HG03097 (cell line): ENCODE results near the gene TXNDC5.
A peak's percentile ranks its signal among the peaks of the same experiment; 100 is the strongest.

Source experiments
- ATAC-seq: cut with Tn5 transposase; IDR thresholded peaks from one replicate; pipeline ENCODE4 v1.9.1; 2021; ENCODE audit not compliant: unreplicated experiment, low FRiP score

Gene TXNDC5

GRCh38 chr6:7910654-7911344, at the start of gene TXNDC5:
TSS of gene TXNDC5 (minus strand) at chr6:7910788. CDS start at chr6:7910776, 12 bp downstream.
- peak; percentile 64 for ATAC-seq

GRCh38 chr6:7960141-7960540, 49.6 kb upstream of the TXNDC5 start:
- no peak for ATAC-seq

GRCh38 chr6:7959453-7959852, 48.9 kb upstream of the TXNDC5 start:
- ATAC-seq, result no peak

GRCh38 chr6:7958464-7958863, 47.9 kb upstream of the TXNDC5 start:
- no peak for ATAC-seq

- no peak for ATAC-seq
Measured at GRCh38 chr6:7956257-7956656, 45.7 kb upstream of the TXNDC5 start.

- no peak for ATAC-seq
Measured at GRCh38 chr6:7954477-7955200, 44.1 kb upstream of the TXNDC5 start.

GRCh38 chr6:7953753-7954152, 43.2 kb upstream of the TXNDC5 start:
- no peak for ATAC-seq

GRCh38 chr6:7939864-7940228, 29.3 kb upstream of the TXNDC5 start:
- ATAC-seq, result no peak

GRCh38 chr6:7939184-7939863, 28.7 kb upstream of the TXNDC5 start:
- no peak for ATAC-seq

- ATAC-seq, result no peak
Measured at GRCh38 chr6:7938562-7939183, 28.1 kb upstream of the TXNDC5 start.

- peak; percentile 92 for ATAC-seq
Measured at GRCh38 chr6:7933794-7934193, 23.2 kb upstream of the TXNDC5 start.

GRCh38 chr6:7932625-7933024, 22.0 kb upstream of the TXNDC5 start:
- no peak for ATAC-seq

- no peak for ATAC-seq
Measured at GRCh38 chr6:7924867-7925266, 14.3 kb upstream of the TXNDC5 start.

GRCh38 chr6:7922596-7922995, 12.0 kb upstream of the TXNDC5 start:
- ATAC-seq, result no peak

- ATAC-seq, result no peak
Measured at GRCh38 chr6:7921632-7922092, 11.1 kb upstream of the TXNDC5 start.

GRCh38 chr6:7921046-7921445, 10.5 kb upstream of the TXNDC5 start:
- ATAC-seq, result no peak

GRCh38 chr6:7920425-7920824, 9.8 kb upstream of the TXNDC5 start:
- ATAC-seq, result no peak

- no peak for ATAC-seq
Measured at GRCh38 chr6:7919871-7920270, 9.3 kb upstream of the TXNDC5 start.

GRCh38 chr6:7918403-7918802, 7.8 kb upstream of the TXNDC5 start:
- ATAC-seq, result no peak

GRCh38 chr6:7917729-7918128, 7.1 kb upstream of the TXNDC5 start:
- ATAC-seq, result no peak

- ATAC-seq, result peak; percentile 74
Measured at GRCh38 chr6:7916959-7917358, 6.4 kb upstream of the TXNDC5 start.
